Neural cell (in vitro differentiated cells): ENCODE results near the gene AFF3.

ENCODE experiments used
- EP300 ChIP-seq: fragments of 450-650 bp; conservative IDR thresholded peaks from 2 replicates; pipeline ENCODE4 v1.6.1; 2014; ENCODE audit warnings: antibody characterized with exemption, mild to moderate bottlenecking, moderate library complexity; ENCODE audit not compliant: poor library complexity, severe bottlenecking
- POLR2AphosphoS5 ChIP-seq: IDR thresholded peaks from 2 replicates; pipeline ENCODE4 v1.6.1; 2012
- TAF1 ChIP-seq: IDR thresholded peaks from 2 replicates; pipeline ENCODE4 v1.6.1; 2012; ENCODE audit warnings: low read depth
- TF ChIP-seq, protein P1 (sequence below): fragments of 450-650 bp; IDR thresholded peaks from 2 replicates; pipeline ENCODE4 v1.5.1; 2014; ENCODE audit warnings: antibody characterized with exemption, mild to moderate bottlenecking, moderate library complexity; ENCODE audit not compliant: poor library complexity, severe bottlenecking

DNA sequence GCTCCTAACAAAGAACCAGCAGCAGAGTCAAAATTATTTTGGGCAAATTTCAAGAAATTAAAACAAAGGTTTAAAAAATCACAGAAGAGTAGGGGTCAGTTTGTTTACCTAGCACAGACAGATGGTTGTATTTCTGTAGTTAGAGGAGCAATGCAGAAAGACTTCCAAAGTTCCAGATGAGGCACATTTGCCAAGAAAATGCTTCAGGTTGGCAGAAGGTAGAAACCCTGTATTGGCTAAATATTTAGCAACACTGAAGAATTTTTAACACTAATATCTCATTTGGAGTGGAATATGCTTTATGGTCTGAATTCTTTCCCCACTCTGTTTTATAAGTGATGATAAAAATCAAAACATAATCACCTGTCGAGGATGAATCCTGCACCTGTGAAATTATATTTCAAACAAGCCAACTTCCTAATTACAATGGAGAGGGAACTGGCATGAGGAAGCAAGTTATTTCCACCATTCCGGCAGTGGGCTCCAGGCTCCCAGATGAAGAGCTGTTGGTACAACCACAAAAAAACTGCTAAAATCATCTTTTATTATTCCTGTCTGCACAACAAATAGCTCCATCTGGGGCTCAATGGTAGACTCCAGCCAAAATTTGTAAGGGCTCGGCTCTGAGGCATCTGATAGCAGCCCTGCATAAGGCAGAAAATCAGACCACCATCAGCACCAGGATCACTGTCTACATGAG, 366.0 kb downstream of the AFF3 start:
- TF ChIP-seq, protein P1, sequence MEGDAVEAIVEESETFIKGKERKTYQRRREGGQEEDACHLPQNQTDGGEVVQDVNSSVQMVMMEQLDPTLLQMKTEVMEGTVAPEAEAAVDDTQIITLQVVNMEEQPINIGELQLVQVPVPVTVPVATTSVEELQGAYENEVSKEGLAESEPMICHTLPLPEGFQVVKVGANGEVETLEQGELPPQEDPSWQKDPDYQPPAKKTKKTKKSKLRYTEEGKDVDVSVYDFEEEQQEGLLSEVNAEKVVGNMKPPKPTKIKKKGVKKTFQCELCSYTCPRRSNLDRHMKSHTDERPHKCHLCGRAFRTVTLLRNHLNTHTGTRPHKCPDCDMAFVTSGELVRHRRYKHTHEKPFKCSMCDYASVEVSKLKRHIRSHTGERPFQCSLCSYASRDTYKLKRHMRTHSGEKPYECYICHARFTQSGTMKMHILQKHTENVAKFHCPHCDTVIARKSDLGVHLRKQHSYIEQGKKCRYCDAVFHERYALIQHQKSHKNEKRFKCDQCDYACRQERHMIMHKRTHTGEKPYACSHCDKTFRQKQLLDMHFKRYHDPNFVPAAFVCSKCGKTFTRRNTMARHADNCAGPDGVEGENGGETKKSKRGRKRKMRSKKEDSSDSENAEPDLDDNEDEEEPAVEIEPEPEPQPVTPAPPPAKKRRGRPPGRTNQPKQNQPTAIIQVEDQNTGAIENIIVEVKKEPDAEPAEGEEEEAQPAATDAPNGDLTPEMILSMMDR = no peak
- TF ChIP-seq TAF1 (no peak), EP300 (no peak), POLR2AphosphoS5 (no peak)
